GM19023 (cell line): Measurements from ENCODE around the gene DNMT3L.
"Not testable (repeated sequence)": the region's sequence is repeated elsewhere in the genome, so short reads cannot be mapped to it uniquely, and the experiment has no call there.

ENCODE experiments used
- ATAC-seq: cut with Tn5 transposase; IDR thresholded peaks from one replicate; pipeline ENCODE4 v1.9.1; 2021; ENCODE audit warnings: mild to moderate bottlenecking, moderate library complexity; ENCODE audit not compliant: unreplicated experiment

The DNMT3L gene

DNA sequence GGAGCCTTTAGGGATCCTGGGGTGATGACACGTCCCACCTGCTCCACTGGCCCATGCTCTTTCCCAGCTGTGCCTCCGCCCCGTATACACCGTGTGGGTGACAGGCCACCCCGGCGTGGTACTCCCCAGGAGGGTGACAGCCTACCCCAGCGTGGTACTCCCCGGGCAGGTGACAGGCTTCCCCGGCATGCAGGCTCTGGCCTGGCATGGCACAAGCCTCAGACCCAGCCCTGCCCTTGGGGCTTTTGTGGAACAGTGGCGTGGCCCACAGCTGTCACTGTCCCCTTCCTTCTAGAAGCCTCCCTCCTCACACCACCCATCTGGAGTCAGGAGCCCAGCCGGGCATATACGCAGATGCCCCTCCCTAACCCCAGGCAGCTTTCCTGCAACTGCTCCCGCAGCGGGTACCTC, 33.5 kb upstream of the DNMT3L start:
- no peak for ATAC-seq

DNA sequence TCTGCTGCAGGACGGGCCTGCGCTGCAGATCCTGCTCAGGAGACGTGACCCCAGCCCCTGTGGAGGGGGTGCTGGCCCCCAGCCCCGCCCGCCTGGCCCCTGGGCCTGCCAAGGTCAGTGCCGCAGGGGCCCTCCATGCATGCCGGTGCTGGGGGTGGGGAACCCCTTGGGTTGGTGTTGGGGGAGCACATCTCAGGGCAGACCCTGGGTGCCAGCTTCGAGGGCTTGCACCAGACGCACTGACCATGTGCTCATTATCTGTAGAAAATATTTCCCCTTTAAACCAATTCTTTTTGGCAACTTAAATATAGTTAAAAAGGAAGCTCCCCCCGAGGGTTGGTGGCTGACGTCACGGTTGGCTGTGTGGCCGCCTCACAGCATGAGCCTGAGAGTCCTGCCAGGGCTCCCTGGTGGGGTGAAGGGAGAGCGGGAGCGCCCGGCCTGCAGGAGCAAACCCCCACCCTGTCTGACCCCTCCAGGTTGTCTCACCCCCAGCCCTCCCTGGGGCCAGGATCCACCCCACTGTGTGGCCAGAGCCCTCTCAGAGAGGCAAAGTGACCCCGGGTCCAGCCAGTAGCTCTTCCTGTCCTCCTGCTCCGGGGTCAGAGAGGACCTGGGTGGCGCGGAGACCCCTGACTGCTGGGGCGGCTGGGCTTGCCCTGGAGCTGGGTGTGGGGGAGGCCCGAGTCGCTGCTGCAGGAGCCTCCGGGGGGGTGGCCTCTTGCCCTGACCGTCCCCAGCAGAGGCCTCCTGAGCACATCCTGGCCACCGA, 32.9 kb upstream of the DNMT3L start:
- no peak for ATAC-seq

DNA sequence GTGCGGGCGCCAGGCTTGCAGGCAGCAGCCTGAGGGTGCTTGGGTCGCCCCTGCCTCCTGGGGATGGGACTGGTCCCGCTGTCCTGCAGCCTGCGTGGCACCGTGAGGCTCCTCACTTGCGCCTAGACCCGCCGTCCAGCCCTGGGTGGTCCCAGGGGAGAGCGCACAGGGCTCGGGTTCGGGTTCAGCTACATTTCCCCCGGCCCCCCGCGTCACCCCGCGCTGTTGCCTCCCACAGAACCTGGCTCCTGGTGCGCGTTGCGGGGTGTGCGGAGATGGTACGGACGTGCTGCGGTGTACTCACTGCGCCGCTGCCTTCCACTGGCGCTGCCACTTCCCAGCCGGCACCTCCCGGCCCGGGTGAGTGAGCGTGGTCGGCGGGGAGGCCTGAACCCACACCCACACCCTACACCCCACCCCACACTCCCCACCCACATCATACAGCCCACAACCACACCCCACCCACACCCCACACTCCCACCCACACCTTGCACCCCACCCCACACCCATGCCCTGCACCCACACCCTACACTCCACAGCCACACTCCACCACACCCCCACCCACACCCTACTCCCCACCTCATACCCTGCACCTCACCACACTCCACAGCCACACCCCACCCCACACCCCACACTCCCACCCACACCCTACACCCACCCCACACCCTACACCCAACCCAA, 32.0 kb upstream of the DNMT3L start:
- no peak for ATAC-seq

DNA sequence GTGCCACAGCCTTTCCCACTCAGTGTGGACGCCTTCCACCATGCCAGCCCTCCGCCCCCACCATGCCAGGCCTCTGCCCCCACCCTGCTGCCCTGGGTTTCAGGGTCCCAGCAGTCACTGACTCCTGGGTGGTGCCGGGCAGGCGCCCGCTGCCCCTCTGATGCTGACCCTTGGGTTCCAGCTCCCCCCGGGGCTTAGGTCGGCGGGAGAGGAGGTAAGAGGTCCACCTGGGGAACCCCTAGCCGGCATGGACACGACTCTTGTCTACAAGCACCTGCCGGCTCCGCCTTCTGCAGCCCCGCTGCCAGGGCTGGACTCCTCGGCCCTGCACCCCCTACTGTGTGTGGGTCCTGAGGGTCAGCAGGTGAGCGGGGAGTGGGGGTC, 31.1 kb upstream of the DNMT3L start:
- no peak for ATAC-seq

DNA sequence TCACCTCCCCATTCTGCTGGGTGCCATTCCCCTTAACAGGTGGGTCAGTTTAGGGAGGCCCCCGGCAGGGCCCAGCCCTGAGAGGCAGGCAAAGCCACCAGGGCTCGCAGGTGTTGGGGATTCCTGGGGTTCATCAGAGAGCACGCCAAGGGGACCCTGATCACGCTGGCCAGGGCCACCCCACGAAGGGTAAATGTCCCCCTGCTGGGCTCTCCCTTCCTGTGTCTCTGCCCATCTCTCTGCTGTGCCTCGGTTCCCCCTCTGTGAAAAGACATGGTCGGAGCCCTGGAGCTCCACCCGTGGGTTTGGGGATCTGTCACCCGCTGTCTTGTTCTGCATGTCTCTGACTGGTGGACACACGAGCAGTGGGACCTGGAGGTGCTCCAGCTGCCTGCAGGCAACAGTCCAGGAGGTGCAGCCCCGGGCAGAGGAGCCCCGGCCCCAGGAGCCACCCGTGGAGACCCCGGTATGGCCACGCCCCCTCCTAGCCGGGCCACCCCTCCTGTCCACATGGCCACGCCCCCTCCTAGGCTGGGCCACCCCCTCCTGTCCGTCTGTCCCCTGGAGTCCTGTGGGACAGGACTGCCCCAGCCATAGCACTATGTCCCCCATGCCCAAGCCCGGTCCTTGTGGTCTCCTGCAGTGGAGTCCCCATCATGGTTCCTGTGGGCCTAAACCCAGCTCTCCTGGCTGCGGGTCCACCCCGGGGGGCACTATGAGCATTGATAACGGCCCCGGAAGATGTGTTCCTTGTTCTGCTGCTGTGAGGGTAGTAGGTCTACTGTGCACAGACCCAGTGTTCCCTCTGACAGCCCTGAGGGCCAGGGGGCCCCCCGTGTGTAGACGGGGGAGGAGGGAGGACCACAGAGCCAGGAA, 30.5 kb upstream of the DNMT3L start:
- no peak for ATAC-seq

DNA sequence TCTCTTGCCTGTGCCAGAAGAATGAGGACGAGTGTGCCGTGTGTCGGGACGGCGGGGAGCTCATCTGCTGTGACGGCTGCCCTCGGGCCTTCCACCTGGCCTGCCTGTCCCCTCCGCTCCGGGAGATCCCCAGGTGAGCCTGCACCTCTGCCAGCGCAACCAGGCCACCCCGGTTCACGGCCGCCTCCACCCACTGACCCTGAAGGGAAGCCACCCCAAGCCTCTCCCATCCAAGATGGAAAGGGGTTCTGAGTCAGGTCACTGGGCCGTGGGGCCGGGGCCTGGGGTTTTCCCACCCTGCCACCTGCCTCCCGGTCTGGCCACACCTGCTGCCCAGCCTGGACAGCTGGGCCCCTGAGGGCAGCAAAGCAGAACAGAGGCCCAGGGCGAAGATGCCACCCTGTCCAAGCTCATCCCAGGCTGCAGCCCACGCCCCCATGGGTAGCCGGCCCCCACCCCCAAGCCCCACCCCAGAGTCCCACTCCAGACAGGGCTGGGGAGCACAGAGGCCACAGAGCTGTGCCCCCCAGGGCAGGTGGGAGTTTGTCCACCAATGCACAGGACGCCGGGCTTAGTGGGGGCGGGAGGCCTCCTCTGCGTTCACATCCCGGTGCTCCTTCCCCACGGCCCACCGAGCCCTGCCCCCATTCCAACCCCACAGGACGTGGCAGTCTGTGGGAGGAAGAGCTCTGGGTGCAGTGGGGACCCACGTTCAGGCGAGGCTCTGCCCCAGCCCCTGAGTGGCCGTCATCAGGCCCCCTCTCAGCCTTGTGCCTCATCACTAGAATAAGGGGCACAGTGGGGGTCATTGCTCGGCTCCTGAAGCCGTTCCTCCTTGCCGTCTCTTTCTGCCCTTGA, 29.6 kb upstream of the DNMT3L start:
- no peak for ATAC-seq

DNA sequence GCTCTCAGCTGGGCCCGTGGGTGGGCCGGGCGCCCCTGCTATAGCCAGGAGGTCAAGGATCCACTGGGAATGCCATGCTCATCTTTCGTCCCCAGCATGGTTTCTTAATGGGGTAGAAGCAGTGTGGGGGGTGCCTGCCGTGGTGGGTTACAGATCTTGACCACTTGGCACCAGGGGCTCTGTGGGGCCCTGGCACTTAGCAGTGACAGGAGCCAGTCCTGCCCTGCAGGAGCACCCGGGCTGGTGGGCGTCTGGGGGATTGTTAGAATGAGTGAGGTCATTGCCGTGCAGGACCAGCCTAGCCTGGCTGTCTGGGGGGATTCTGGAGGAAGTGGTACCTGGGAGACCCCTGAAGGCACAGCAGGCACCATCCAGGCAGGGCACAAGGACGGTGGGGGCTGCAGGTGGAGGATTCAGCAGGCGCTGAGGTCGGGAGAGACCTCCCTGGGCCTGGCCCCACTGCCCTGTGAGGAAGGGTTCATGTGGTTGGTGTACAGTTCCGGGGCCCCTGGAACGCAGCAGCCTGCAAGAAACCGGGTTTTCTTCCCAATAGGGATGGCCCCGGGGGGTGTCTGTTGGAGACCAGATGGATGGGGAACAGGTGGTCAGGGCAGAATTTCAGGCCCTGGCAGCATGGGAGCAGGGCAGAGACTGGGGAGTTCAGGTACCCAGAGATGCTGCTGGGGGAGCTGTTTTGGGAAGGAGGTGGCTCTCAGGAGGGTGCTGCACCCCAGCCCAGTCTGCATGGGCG, 28.8 kb upstream of the DNMT3L start:
- no peak for ATAC-seq

- ATAC-seq: no peak
Measured at GRCh38 chr21:44289381-44290010, 27.8 kb upstream of the DNMT3L start.

DNA sequence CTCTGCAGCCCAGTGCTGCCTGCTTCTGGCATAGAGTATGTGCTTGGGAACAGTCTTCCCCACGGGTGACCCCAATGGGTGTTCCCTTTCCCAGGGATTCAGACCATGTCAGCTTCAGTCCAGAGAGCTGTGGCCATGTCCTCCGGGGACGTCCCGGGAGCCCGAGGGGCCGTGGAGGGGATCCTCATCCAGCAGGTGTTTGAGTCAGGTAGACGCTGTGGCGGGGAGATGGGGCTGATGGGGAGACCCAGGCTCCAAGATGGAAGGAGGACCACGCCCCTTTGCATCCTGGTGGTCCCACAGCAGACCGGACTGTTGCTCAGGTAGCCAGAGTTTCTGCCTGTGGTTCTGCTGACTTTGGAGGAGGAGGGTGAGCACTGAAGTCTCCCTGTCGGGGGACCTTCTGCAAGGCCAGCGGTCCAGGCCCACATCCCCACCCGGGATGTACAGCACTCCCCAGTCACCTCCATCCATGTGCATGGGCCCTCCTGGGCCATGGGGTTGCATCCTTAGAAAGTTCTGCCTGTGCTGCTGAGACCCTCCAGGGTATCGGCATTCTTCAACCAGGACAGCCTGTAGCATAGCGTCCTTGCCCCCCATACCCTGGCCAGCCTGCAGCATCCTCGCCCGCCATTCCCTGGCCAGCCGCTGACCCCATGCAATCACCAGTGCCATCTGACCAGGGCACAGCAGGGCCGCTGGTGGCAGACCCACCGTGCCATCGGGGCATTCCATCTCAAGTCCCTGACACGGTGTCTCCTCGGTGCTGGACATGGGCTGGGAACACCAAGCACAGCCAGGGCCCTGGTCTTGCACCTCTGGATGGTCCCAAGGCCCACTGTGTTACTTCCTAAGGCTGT, 26.8 kb upstream of the DNMT3L start:
- ATAC-seq: no peak

DNA sequence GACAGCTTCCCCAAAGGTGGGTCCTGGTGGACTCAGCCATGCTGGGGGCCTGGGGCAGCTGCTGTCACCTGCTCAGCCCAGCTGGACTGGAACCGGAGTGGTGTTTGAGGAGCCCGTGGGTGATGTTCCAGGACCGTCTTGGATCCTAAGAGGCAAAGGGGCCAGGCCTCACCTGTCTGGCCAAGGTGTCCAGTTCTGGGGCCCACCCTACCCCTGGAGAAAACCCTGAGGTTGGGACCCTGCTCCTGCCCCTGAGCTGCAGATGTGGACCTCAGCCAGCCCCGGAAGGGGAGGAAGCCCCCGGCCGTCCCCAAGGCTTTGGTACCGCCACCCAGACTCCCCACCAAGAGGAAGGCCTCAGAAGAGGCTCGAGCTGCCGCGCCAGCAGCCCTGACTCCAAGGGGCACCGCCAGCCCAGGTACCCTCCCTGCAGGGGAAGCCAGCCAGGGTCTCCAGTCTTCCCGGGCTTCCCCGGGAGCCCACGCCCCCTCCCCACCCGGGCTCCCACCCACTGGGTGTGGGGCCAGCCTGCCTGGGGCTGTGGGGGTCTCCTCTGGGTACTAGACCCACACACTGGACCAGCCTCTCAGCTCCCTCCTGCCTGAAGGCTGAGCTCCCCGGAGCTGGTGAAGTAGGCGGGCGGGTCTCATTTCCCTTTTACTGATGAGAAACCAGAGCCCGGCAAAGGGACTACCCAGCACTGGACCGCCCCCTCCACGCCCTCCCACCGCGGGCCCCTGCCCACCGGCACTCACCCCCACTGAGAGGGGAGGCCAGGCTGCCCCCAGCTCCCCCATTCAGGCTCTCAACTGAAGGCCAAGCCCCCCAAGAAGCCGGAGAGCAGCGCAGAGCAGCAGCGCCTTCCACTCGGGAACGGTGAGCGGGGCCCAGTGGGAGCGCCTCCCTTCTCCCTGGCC, 25.3 kb upstream of the DNMT3L start:
- ATAC-seq: no peak

DNA sequence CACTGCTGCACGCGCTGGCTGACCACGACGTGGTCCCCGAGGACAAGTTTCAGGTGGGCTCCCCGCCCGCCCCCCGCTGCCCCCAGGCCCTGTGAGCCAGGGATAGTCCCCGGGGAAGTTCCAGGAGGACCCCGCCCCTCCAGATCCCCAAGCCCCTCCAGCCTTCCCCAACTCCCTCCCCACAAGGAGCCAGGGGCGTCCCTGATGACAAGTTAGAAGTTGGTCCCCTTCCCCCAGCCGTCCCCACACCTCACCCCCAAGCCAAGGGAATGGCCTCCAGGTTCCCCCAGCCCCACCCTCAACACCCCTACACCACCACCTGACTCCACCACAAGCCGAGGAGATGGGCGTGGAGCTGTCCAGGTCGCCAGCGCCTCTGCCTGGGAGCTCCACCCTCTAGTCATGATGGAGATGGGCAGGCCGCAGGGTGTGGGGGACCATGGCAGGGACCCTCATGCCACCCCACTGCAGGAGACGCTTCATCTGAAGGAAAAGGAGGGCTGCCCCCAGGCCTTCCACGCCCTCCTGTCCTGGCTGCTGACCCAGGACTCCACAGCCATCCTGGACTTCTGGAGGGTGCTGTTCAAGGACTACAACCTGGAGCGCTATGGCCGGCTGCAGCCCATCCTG, 24.5 kb upstream of the DNMT3L start:
- ATAC-seq: no peak

- ATAC-seq: no peak
Measured at GRCh38 chr21:44285138-44285992, 23.7 kb upstream of the DNMT3L start, which contains the start of gene AIRE. Gene AIRE, plus strand, starts transcription at chr21:44285876. Its CDS starts 131 bp downstream, at chr21:44286007.

DNA sequence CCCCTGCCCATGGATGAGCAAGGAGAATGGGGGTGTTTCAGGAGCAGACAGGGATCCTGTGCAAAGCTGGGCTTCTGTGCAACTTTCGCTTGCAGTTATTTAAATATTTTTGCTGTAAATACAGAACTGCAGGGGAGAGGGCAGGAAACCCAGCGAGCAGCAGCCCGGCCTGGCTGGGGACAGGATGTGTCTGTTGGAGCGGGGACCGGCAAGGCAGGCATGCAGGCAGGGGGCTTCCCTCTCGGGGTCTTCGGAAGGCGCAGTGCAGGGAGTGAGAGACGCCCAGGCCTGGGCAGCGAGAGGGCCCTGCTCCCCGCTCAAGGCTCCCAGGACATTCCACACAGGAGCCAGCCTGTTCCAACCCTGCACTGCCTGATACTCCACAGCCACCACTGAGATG, 22.3 kb upstream of the DNMT3L start:
- ATAC-seq: no peak

DNA sequence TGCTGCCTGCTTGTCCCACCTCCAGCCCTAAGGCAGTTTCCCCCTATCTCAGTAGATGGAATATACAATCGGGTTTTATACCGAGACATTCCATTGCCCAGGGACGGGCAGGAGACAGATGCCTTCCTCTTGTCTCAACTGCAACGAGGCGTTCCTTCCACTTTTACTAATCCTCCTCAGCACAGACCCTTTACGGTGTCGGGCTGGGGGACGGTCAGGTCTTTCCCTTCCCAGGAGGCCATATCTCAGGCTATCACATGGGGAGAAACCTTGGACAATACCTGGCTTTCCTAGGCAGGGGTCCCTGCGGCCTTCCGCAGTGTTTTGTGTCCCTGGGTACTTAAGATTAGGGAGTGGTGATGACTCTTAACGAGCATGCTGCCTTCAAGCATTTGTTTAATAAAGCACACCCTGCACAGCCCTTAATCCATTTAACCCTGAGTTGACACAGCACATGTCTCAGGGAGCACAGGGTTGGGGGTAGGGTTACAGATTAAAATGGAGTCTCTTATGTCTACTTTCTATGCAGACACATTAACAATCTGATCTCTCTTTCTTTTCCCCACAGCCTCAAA, 21.6 kb upstream of the DNMT3L start:
- ATAC-seq: not testable (repeated sequence)

- no peak for ATAC-seq
Measured at GRCh38 chr21:44282370-44282769, 20.7 kb upstream of the DNMT3L start.

DNA sequence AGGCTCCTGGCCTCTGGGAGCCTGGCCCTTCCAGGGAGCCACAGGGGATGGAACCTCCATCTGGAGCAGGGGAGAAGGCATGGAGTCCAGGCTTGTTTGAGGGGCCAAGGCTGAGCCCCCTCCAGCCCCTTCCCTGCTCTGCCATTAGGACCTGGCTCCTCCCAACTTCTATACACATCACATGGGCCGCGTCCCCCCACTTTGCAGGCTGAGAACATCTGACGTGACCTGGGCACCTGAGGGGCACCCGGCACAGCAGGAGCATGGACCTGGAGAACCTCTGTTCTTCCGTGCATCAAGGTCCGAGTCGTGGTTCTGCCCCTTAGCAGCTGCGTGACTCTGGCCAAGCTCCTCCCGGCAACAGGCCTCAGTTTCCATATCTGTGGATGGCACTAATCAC, 20.1 kb upstream of the DNMT3L start:
- no peak for ATAC-seq
